Adrenal gland (tissue), 12 donors: ENCODE data around the gene NPIPA2. TPM values are rescaled to one million over a fixed set of nuclear protein-coding genes. Genes with fewer than 3 reads are reported as not detected.

Experiments
- polyA plus RNA-seq, 3 donors: library from polyadenylated mRNA; stranded (reverse); fragments of 200-250 nt in 2 of 3; fragments of 350-450 nt in 1 of 3; fragmentation: Illumina TruSeq in 1 of 3; extraction: RNeasy Lipid Tissue Mini Kit (QIAGEN cat#74804) in 1 of 3; gene quantifications; one replicate each; pipeline ENCODE4 v1.2.3, GENCODE V29; 2013 to 2014
- total RNA-seq, 9 donors: library from RNA; depleted of rRNA in 4 of 9; stranded (reverse); fragments of >200 nt in 4 of 9; fragments of 120-200 nt in 1 of 9; fragmentation: NEBNext Ultra II Directional in 1 of 9; extraction: Animal tissue kit (Norgen Biotek cat#: 25700) in 1 of 9; gene quantifications; one replicate each; pipeline versions ENCODE4 v1.1.0 to v1.2.4, GENCODE V29; 2013 to 2023
- donor health status: healthy with polysubstance abuse.
- donor health status: Bipolar disorder and iron deficiency.
- donor health status: DM: yes; HTN: yes; CAD: no.
- donor health status: DM: no; HTN: no; CAD: no.
- donor health status: DM: no; HTN: no; CAD: no.
- donor health status: DM: yes; HTN: yes; CAD: no.

The NPIPA2 gene
- total and polyA plus RNA-seq, 12 donors, result 0.43 to 20.8 (median 2.3) TPM; not detected in 2

Other genes with a start within 250 kb of the NPIPA2 start
- gene PARN, start 112.3 kb upstream of the NPIPA2 start, total RNA-seq, result 100 to 1,000 TPM in 1 of 9 donors, 10 to 100 TPM in 8; 30.8 to 121 (median 36.3) TPM
- 10 to 100 TPM; 11.7 to 60.2 (median 15.1) TPM for gene PARN, start 112.3 kb upstream of the NPIPA2 start, polyA plus RNA-seq
- 10 to 100 TPM; 43.6 to 75.8 (median 59.7) TPM for gene BFAR, start 109.6 kb upstream of the NPIPA2 start, total RNA-seq
- gene BFAR, start 109.6 kb upstream of the NPIPA2 start, polyA plus RNA-seq, result 10 to 100 TPM; 20.3 to 51.3 (median 33.5) TPM
- gene PLA2G10, start 48.2 kb upstream of the NPIPA2 start, total RNA-seq, result not detected
- not detected for gene PLA2G10, start 48.2 kb upstream of the NPIPA2 start, polyA plus RNA-seq
- 1 to 10 TPM in 7 of 9 donors, under 1 TPM in 1, not detected in 1; 0.60 to 6.0 (median 2.2) TPM for gene NPIPA3, start 39.1 kb upstream of the NPIPA2 start, total RNA-seq
- 1 to 10 TPM in 2 of 3 donors, under 1 TPM in 1; 0.73 to 8.1 (median 6.5) TPM for gene NPIPA3, start 39.1 kb upstream of the NPIPA2 start, polyA plus RNA-seq
- 100 to 1,000 TPM in 1 of 9 donors, 10 to 100 TPM in 8; 32.8 to 103 (median 73.3) TPM for gene NOMO1, start 91.2 kb downstream of the NPIPA2 start, total RNA-seq
- gene NOMO1, start 91.2 kb downstream of the NPIPA2 start, polyA plus RNA-seq, result 100 to 1,000 TPM in 1 of 3 donors, 10 to 100 TPM in 2; 19.1 to 131 (median 30.1) TPM
- 100 to 1,000 TPM in 1 of 9 donors, 10 to 100 TPM in 8; 23.9 to 114 (median 43.5) TPM for gene NPIPA1, start 194.9 kb downstream of the NPIPA2 start, total RNA-seq
- gene NPIPA1, start 194.9 kb downstream of the NPIPA2 start, polyA plus RNA-seq, result 100 to 1,000 TPM in 2 of 3 donors, 10 to 100 TPM in 1; 44.8 to 534 (median 260) TPM
- 10 to 100 TPM; 45.0 to 81.5 (median 72.0) TPM for gene PDXDC1, start 232.5 kb downstream of the NPIPA2 start, total RNA-seq
- gene PDXDC1, start 232.5 kb downstream of the NPIPA2 start, polyA plus RNA-seq, result 10 to 100 TPM; 38.9 to 68.7 (median 57.7) TPM